ENCODE results near the gene ATXN2.

GRCh38 chr12:111434049-111434448 lies 165.1 kb downstream of the ATXN2 start:
- TF ChIP-seq YY1 (IDR thresholded peaks at IDR 0.05; ENCODE audit: low read depth) (no peak), MAX (IDR thresholded peaks at IDR 0.05) (no peak), CEBPB (IDR thresholded peaks at IDR 0.05) (no peak), ZBTB7A (IDR thresholded peaks at IDR 0.05; ENCODE audit: low read depth) (no peak), TAF1 (IDR thresholded peaks at IDR 0.05; ENCODE audit: low read depth) (no peak)

Measured in Ishikawa (cell line).